ENCODE data around the gene PDE11A. TPM values are rescaled to one million over a fixed set of nuclear protein-coding genes. Genes with fewer than 3 reads are reported as not detected.
"Not testable (repeated sequence)": the region's sequence is repeated elsewhere in the genome, so short reads cannot be mapped to it uniquely, and the experiment has no call there.

PDE11A gene
- total and polyA plus RNA-seq, 9 donors: 0.15 to 2.0 (median 0.42) TPM; not detected in 1

- TF ChIP-seq CTCF (IDR thresholded peaks at IDR 0.05) (no peak), POLR2A (IDR thresholded peaks at IDR 0.05) (no peak), EP300 (IDR thresholded peaks at IDR 0.05) (no peak)
- Histone ChIP-seq H3K27me3 (no peaks in the 10 kb centered on the region), H3K4me1 (ENCODE audit: insufficient read depth) (no peaks in the 10 kb centered on the region), H3K27ac (no peak overlapping the region), H3K9me3 (no peaks in the 10 kb centered on the region), H3K4me3 (no peak overlapping the region), H3K36me3 (no peaks in the 10 kb centered on the region)
- DNase-seq: no peak
- intact Hi-C loops (cut with DNase I): no loop called here
These were observed 266.6 kb downstream of the PDE11A start for GRCh38 chr2:177806025-177806424.

GRCh38 chr2:177799531-177799930 is 273.0 kb downstream of the PDE11A start:
- TF ChIP-seq POLR2A (IDR thresholded peaks at IDR 0.05) (no peak), EP300 (IDR thresholded peaks at IDR 0.05) (no peak), CTCF (IDR thresholded peaks at IDR 0.05) (no peak)
- H3K27me3 ChIP-seq: no peaks in the 10 kb centered on the region
- no peak overlapping the region for H3K27ac ChIP-seq
- intact Hi-C loops (cut with DNase I): no loop called here
- H3K36me3 ChIP-seq: no peaks in the 10 kb centered on the region
- DNase-seq: no peak
- H3K4me3 ChIP-seq: no peak overlapping the region
- H3K9me3 ChIP-seq: no peaks in the 10 kb centered on the region
- no peaks in the 10 kb centered on the region for H3K4me1 ChIP-seq (ENCODE audit: insufficient read depth)
- 36 to 64% (median 60%) methylated on average over 1 of the region's 1 CpG for WGBS, 3 donors

GRCh38 chr2:177797808-177798207 is 274.8 kb downstream of the PDE11A start:
- DNase-seq: no peak
- no peak for TF ChIP-seq POLR2A (IDR thresholded peaks at IDR 0.05)
- Histone ChIP-seq H3K27ac (no peak overlapping the region), H3K4me1 (ENCODE audit: insufficient read depth) (no peaks in the 10 kb centered on the region), H3K27me3 (no peaks in the 10 kb centered on the region), H3K9me3 (no peaks in the 10 kb centered on the region), H3K4me3 (no peak overlapping the region), H3K36me3 (no peaks in the 10 kb centered on the region)
- 19 to 21% (median 20%) methylated on average over 1 of the region's 1 CpG for WGBS, 3 donors
- intact Hi-C loops (cut with DNase I): no loop called here

- no peaks in the 10 kb centered on the region for H3K36me3 ChIP-seq
- H3K9me3 ChIP-seq: no peaks in the 10 kb centered on the region
- 54 to 62% (median 55%) methylated on average over 4 of the region's 4 CpGs for WGBS, 3 donors
- H3K4me1 ChIP-seq (ENCODE audit: insufficient read depth): no peaks in the 10 kb centered on the region
- no peak for DNase-seq
- H3K4me3 ChIP-seq: no peak overlapping the region
- intact Hi-C loops (cut with DNase I): no loop called here
- TF ChIP-seq CTCF (IDR thresholded peaks at IDR 0.05): no peak
- no peak for TF ChIP-seq EP300 (IDR thresholded peaks at IDR 0.05)
- no peak for TF ChIP-seq POLR2A (IDR thresholded peaks at IDR 0.05)
- H3K27me3 ChIP-seq: no peaks in the 10 kb centered on the region
- H3K27ac ChIP-seq: no peak overlapping the region
These were observed 275.7 kb downstream of the PDE11A start for GRCh38 chr2:177796654-177797415.

- H3K27me3 ChIP-seq: no peaks in the 10 kb centered on the region
- intact Hi-C loops (cut with DNase I): no loop called here
- TF ChIP-seq EP300 (IDR thresholded peaks at IDR 0.05) (no peak), CTCF (IDR thresholded peaks at IDR 0.05) (no peak), POLR2A (IDR thresholded peaks at IDR 0.05) (no peak)
- 92 to 97% (median 95%) methylated on average over 2 of the region's 2 CpGs for WGBS, 3 donors
- no peaks in the 10 kb centered on the region for H3K36me3 ChIP-seq
- no peak overlapping the region for H3K27ac ChIP-seq
- no peaks in the 10 kb centered on the region for H3K4me1 ChIP-seq (ENCODE audit: insufficient read depth)
- no peak for DNase-seq
- H3K9me3 ChIP-seq: no peaks in the 10 kb centered on the region
- no peak overlapping the region for H3K4me3 ChIP-seq
These were observed 276.6 kb downstream of the PDE11A start for GRCh38 chr2:177796011-177796410.

GRCh38 chr2:177785143-177785542 is 287.4 kb downstream of the PDE11A start:
- DNase-seq; H3K4me1 ChIP-seq (ENCODE audit: insufficient read depth); H3K27me3 ChIP-seq; intact Hi-C loops (cut with DNase I); H3K36me3 ChIP-seq; H3K9me3 ChIP-seq; H3K27ac ChIP-seq; H3K4me3 ChIP-seq: not testable (repeated sequence)
- 64 to 85% (median 84%) methylated on average over 6 of the region's 6 CpGs for WGBS, 3 donors
